IPS-18c (cell line): ENCODE measurements around the gene PPHLN1.

Experiments
- H3K4me3 ChIP-seq: 2 replicates; pipeline ENCODE4 v1.7.0; 2013; ENCODE audit warnings: low read depth, mild to moderate bottlenecking, low read length, moderate library complexity; ENCODE audit not compliant: insufficient read depth
- H3K9me3 ChIP-seq: one replicate; pipeline ENCODE4 v1.6.1; 2013; ENCODE audit warnings: mild to moderate bottlenecking, low read length, moderate library complexity; ENCODE audit not compliant: control insufficient read depth, insufficient read depth

PPHLN1 gene

DNA sequence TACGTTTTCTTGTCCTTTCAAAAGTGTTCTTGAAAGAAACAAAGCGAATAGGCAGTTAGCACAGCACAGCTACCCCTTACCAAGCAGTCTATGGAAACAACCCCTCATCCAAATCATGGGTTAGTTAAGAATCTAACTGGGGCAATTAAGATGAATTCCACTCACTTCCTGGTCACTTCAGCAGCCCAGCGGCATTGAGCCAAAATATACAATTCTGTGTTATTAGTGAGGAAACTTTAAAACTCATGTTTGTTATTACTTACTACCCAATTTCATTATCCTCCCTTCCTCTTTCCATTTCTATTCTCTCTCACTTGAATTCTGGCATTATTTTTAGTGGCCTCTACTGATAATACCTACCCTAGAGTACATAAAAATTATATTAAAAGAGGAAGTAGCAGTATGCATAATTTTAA, 121.4 kb downstream of the PPHLN1 start:
- no peaks in the 10 kb centered on the region for H3K9me3 ChIP-seq
- no peak overlapping the region for H3K4me3 ChIP-seq

DNA sequence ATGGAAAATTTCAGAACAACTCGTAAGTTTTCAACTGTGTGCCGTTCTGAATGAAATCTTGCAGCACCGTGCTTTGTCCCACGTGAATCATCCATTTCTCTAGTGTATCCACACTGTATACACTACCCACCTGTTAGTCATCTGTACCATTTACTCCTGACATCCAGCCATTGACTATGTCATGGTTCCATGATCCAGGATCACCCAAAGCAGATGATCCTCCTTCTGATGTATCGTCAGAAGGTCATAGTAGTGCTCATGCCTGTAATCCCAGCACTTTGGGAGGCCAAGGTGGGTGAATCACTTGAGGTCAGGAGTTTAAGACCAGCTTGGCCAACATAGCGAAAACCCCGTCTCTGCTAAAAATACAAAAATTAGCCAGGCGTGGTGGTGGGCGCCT, 122.9 kb downstream of the PPHLN1 start:
- Histone ChIP-seq H3K4me3 (no peak overlapping the region), H3K9me3 (peaks cover 3% of the 10 kb centered on the region)

DNA sequence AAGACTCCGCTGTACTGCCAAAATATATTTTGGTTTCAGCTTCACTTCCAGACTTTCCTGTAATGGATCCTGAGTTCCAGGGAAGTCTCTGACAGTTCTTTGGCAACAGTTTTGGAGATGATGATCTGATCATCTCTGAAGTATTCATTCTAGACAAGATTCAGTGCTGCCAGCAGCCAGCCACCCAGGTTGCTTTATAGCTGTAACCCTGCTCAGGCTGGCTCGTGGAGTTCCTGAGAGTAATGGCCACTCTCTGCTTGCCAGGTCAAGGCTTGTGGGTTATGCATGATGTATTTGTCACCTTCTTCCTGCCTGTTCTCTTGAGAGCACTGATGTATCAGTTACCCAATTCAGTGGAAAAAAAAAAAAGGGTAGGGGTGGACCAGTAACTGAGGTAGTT, 124.3 kb downstream of the PPHLN1 start:
- Histone ChIP-seq H3K9me3 (peaks cover 3% of the 10 kb centered on the region), H3K4me3 (no peak overlapping the region)

DNA sequence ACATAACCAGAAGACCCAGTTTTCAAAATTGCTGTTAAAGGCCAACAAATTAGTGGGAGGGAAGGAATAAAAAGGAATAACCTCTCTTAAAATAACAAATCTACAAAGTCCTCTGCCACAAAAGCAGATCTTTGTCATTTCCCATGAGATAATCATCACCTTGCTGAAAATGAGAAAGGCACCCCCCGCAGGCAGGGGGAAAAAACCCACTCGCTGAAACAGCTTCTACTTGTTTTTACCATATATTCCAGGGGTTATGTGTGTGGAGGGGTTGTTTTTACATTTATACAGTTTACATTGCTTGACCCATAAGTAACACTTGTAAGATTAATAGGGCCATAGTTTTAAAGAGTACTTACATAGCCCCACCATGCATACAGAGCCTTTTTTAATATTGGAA, 132.6 kb downstream of the PPHLN1 start:
- no peaks in the 10 kb centered on the region for H3K9me3 ChIP-seq
- H3K4me3 ChIP-seq: no peak overlapping the region

DNA sequence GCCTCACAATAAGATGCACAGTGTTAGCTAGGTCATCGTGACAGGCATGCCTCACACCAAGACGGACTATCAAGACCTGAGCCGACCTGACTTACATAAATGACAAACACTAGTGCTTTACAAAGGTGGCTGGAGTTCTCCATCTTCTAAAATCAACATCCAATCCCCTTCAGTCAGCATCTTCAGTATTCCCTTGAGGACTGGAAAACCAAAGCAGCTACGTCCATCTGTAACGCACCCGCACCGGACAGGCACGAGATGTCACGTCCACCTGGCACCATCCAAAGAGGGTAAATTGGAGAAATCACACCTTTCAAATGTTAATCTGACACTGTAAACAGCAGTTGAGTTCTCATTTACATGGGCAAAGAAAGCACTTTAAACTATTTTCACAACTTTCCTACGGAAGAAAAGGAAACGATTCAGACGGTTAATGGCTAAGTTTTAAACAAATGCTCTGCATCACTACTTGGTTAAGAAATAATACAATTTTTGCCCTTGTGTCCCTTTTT, 133.4 kb downstream of the PPHLN1 start:
- H3K9me3 ChIP-seq: no peaks in the 10 kb centered on the region
- no peak overlapping the region for H3K4me3 ChIP-seq

DNA sequence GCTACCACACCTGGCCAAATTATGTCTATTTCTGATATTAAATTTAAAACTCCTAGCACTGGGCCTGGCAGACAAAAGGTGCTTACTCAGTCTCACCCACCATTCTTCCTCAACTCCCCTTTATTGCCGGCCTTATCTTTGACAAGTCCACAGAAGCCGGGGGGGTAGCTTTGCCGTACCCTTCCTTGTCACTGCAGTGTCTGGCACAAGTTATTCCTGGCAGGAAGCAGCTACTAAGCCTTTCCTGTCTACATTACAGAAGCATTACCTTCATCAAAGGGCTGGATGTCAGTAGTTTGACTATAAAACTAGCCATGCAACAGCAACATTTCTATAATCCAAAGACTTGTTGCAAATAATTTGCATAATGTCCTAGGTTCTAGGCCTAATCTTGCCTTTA, 136.5 kb downstream of the PPHLN1 start:
- Histone ChIP-seq H3K9me3 (no peaks in the 10 kb centered on the region), H3K4me3 (no peak overlapping the region)

DNA sequence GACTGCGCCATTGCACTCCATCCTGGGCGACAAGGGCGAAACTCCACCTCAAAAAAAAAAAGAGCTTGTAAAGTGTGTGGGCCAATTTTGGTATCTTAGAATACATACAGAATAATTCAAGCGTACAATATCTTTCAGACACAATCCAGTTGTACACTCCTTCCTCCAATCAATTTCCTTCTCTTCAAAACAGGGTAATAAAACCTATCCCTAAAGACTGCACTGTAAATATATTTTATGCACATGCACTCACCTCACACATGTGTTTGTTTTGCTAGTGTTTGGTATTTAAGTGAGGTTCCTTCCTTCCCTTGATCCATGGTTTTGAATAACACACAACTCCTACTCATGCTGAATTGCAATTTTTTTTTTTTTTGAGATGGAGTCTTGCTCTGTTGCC, 137.7 kb downstream of the PPHLN1 start:
- Histone ChIP-seq H3K9me3 (no peaks in the 10 kb centered on the region), H3K4me3 (no peak overlapping the region)

DNA sequence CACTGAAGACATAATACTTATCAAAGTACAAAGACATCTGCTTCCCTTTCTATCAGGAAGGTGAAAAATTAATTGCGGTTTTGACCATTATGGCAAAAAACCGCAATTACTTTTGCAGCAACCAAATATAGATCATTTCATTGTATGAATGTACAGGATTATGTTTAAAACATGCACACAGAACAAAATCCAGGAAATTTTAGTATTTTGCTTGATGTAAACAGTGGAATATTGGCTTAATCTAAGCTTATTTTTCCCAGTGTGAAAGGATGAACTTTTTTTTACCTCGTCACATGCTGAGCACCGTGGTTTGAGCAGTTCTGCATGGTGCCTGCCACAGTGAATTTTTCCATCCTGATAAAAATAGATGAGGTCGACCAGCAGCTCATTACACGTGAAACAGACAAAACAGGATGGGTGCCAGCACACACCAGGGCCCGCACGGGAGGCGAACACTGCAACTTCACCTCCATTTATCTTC, 142.4 kb downstream of the PPHLN1 start:
- Histone ChIP-seq H3K4me3 (no peak overlapping the region), H3K9me3 (peaks cover 2% of the 10 kb centered on the region)

DNA sequence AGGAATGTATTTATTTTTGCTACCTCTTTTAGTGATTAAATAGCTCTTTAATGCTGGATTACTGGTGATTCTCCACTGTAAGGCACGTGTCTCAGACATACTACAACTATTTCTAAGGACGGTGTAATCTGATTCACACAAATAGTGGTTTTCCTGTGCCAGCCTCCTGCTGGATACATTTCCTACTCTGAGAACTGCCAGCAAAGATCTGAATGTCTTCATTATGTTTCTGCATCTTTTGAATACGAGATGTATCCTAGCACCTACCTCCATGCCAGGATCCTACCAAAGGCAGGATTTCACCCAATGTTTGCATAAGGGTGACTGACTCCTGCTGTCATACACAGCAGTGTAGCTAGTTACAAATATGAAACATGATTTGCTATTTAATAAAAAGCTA, 143.0 kb downstream of the PPHLN1 start:
- H3K4me3 ChIP-seq: no peak overlapping the region

DNA sequence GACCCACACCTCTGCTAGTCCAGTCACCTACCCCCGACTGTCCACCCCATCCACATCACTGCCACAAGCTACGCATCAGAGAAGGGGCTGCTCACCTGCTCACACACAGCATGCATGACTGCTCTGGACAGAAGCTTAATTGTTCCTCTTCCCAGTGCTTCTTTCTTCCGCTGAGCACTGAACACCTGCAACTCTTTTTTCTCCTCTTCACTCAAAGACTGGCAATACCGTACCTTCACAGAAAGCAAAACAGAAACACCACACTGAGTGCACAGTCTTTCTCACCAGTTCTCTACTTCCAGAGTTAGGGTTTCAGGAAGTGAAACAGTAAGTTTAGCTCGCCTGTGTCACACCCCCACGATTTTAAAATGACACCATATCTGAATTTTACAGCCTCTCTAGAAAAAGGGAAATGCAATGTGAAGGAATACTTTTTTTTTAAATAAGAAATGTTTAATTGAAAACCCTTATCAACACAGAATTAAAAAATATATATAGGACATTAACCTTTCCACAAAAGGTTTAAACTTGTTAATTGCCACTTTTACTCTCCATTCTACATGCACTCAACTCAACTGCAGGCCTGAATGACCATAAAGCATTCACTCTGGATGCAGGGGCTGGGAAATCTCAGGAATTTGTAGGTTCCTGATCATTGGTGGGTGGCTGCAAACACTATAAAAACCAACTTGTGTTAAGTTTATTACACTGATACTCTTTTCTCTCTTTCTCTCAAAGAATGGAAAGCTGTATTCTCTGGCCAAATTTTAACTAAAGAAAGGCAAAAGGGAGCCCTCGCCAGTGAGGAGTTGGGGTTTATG, 143.6 kb downstream of the PPHLN1 start:
- Histone ChIP-seq H3K9me3 (peaks cover 2% of the 10 kb centered on the region), H3K4me3 (no peak overlapping the region)

More for the DNA sequence above, 143.0 kb downstream of the PPHLN1 start:
- peaks cover 2% of the 10 kb centered on the region for H3K9me3 ChIP-seq

DNA sequence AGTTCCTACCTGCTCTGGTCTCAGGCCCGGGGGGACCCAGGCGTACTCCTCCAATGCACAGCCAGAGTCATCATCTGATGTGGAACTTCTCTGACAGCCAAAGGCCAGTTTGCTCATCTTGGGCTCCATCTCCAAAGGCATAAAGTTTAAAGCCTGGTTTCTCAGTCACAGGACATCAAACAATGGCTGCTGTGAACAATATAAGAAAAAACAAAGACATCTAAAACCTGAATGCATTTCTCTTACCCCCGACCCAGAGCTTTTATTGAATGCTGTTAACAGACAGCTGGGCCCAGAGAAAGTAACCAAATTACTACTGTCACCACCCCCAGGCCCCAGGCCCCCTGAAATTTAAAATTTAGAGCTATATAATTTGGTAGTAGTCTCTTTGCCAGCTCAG, 146.4 kb downstream of the PPHLN1 start:
- Histone ChIP-seq H3K9me3 (peaks cover 2% of the 10 kb centered on the region), H3K4me3 (no peak overlapping the region)

DNA sequence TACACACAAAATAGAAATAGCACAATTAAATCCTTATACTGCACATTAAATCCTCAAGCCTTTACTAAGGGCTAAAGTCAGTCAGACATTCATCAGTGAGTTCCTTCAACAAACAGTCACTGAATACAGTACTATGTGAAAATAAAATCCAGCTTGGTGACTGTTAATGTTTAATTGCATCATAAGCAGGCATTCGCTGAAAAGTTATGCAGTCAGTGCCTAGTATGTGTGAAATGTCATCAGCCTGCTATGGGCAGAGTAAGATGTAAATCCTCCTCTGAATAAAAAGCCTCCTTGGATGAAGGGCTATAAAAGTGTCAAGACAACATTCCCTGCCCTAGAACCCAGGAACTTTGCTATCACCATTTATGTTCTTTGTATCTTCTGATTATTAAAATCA, 147.2 kb downstream of the PPHLN1 start:
- Histone ChIP-seq H3K9me3 (peaks cover 2% of the 10 kb centered on the region), H3K4me3 (no peak overlapping the region)

DNA sequence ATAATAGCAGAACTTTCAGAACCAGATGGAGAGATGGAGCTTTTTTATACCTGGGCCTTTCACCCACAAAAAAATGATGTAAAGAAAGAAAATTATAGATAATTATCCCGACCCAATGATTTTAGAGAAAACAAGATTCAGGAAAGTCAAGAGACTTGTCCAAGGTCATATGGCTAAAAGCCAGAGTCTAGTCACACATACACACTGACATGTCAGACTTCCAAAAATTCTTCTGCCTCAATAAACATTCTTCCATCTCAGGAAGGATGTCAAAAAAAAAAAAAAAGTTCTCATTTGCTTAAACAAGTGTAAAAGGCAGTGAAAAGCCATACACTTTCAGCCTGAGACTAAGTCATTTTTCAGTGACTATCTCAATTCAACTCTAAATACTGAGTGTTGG, 147.6 kb downstream of the PPHLN1 start:
- H3K4me3 ChIP-seq: no peak overlapping the region

DNA sequence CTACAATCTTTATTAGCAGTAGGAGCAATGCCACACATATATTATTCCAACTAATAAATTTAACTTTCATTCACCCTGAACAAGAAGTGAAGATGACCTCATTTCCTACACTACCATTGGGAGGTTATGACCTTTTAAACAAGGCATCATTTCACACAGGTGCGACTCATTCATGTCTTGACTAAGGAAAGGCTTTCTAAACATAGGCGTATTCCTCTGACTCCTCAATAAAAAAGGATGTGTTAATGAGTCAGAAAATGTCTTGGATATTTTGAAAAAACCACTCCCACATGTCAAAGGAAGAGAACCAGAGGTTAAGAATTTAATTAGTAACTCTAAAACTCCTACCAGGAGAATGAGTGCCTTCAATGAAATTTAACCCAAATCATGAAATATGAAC, 148.4 kb downstream of the PPHLN1 start:
- H3K4me3 ChIP-seq: no peak overlapping the region
- H3K9me3 ChIP-seq: peaks cover 2% of the 10 kb centered on the region

More for the DNA sequence above, 147.6 kb downstream of the PPHLN1 start:
- peaks cover 2% of the 10 kb centered on the region for H3K9me3 ChIP-seq

DNA sequence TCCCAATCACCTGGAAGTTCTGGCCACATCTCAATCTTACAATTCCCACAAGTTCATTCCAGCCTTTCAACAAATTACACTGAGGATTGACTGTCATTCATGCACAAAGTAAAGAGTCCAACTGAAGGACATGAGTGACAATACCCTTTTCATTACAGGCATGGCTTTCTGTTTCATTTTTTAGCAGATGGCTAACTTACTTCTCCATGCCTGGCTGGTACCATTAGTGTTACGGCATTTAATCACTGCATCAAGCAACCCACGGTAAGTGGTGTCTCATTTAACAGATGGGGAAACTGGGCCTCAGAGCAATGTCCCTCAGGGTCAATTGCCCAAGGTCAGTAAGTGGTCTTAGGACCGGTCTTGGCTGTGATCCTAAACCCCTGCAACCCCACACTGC, 149.1 kb downstream of the PPHLN1 start:
- no peak overlapping the region for H3K4me3 ChIP-seq
- H3K9me3 ChIP-seq: peaks cover 2% of the 10 kb centered on the region

DNA sequence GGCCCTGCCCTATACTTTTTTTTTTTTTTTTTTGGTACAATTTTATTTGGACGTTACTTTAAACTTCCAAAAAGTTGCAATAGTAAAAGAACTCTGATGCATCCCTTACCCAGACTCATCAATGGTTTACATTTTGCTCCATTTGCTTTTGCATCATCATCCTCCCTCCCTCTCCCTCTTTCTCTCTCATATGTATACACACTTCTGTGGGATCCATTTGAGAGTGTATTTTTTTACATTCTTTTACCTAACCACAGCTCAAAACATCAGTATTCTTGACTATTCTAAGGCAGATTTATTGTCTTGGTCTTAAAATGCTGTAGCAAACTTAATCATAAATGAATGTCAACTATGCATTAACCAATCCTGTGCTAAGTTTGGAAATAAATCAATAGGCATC, 152.0 kb downstream of the PPHLN1 start:
- no peak overlapping the region for H3K4me3 ChIP-seq
- H3K9me3 ChIP-seq: no peaks in the 10 kb centered on the region

DNA sequence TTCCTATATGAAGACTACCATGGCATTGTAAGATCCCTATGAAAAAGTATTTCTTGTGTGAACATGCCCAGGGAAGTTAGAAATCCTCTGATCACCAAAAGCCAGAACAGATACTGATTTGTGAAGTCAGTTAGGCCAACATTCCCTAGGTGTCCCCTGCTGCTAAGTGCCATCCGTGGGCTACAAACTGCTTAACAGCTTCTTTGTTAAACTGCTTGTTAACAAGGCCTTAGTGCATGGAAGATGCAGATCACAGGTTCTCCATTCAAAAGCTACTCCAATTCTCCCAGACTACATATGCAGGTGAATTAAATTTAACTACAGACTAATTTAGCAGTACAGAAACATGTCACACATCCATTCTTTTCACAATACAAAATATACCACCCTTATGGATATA, 155.4 kb downstream of the PPHLN1 start:
- H3K9me3 ChIP-seq: no peaks in the 10 kb centered on the region
- H3K4me3 ChIP-seq: no peak overlapping the region

DNA sequence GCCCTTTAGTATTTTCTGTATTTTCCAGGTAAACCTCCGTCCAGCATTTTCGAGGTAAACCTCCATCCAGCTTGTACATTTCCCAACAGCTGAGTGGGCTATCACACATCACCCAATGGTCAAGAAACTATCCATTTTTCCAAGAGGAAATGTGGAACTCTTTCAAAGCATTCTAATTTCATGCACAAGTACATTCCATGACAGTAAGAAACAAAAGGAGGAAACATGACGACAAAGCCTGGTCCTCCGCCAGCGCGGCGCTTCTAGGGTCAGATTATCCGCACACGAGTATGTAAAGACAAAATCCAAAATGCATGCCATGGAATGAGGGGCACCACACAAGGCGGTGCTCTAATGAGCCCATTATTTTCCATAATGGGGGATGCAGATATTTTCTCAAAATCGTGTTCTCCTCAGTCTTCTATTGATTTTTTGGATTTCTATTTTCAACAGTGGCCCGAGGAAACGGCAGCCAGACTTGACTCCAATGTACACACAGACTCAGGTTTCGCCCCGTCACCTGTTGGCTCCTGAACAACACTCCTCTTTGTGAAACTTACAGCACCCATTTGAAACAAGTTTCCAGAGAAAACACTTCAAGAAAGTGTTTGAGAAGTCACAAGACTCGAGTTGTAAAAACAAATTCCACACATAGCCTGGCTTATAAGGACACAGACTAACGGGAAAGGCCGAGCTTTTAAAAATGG, 156.2 kb downstream of the PPHLN1 start:
- Histone ChIP-seq H3K4me3 (peak overlapping the region; percentile 60), H3K9me3 (no peaks in the 10 kb centered on the region)
